Loucy (cell line): ENCODE data around the gene BEAN1.

Source experiments
- H2AFZ ChIP-seq: fragments of 200-600 bp; sonication (generic); 2 replicates; pipeline ENCODE4 v1.6.0; 2016; ENCODE audit warnings: antibody characterized with exemption, mild to moderate bottlenecking, low read length, moderate library complexity
- H3F3A ChIP-seq: fragments of 200-600 bp; 2 replicates; pipeline ENCODE4 v1.6.0; 2016; ENCODE audit warnings: antibody characterized with exemption, low read depth, mild to moderate bottlenecking
- H3K27me3 ChIP-seq: fragments of 200-600 bp; sonication (generic); 2 replicates; pipeline ENCODE4 v1.6.1; 2014; ENCODE audit warnings: low read length, mild to moderate bottlenecking; ENCODE audit not compliant: insufficient read depth, poor library complexity, severe bottlenecking
- H3K36me3 ChIP-seq: fragments of 200-600 bp; sonication (generic); 2 replicates; pipeline ENCODE4 v1.6.1; 2016; ENCODE audit warnings: low read length; ENCODE audit not compliant: insufficient read depth
- H3K4me1 ChIP-seq: fragments of 200-600 bp; sonication (generic); 2 replicates; pipeline ENCODE4 v1.5.1; 2014; ENCODE audit warnings: low read length, mild to moderate bottlenecking; ENCODE audit not compliant: insufficient read depth, poor library complexity, severe bottlenecking
- H3K4me2 ChIP-seq: fragments of 200-600 bp; sonication (generic); 2 replicates; pipeline ENCODE4 v1.6.0; 2014; ENCODE audit warnings: antibody characterized with exemption, low read length, low read depth, mild to moderate bottlenecking; ENCODE audit not compliant: poor library complexity, severe bottlenecking
- H3K4me3 ChIP-seq: fragments of 200-600 bp; sonication (generic); 2 replicates; pipeline ENCODE4 v1.5.1; 2014; ENCODE audit warnings: low read length, mild to moderate bottlenecking, mixed read lengths; ENCODE audit not compliant: poor library complexity, severe bottlenecking
- H3K79me2 ChIP-seq: fragments of 200-600 bp; sonication (generic); 2 replicates; pipeline ENCODE4 v1.6.1; 2014; ENCODE audit warnings: low read length; ENCODE audit not compliant: insufficient read depth
- H3K9ac ChIP-seq: fragments of 200-600 bp; sonication (generic); 2 replicates; pipeline ENCODE4 v1.6.0; 2014; ENCODE audit warnings: mild to moderate bottlenecking, low read depth, low read length, moderate library complexity; ENCODE audit not compliant: poor library complexity, severe bottlenecking
- H3K9me2 ChIP-seq: fragments of 200-600 bp; sonication (generic); replicated peaks from 2 replicates; pipeline ENCODE4 v1.6.1; 2016; ENCODE audit warnings: low read depth, low read length, mixed read lengths
- H3K9me3 ChIP-seq: fragments of 200-600 bp; sonication (generic); 2 replicates; pipeline ENCODE4 v1.6.1; 2014; ENCODE audit warnings: mild to moderate bottlenecking, antibody characterized with exemption, low read length, low read depth; ENCODE audit not compliant: insufficient read depth
- H4K20me1 ChIP-seq: fragments of 200-600 bp; sonication (generic); 2 replicates; pipeline ENCODE4 v1.6.0; 2014; ENCODE audit warnings: antibody characterized with exemption, low read length, mild to moderate bottlenecking; ENCODE audit not compliant: insufficient read depth, poor library complexity, severe bottlenecking
- CTCF ChIP-seq: fragments of 200-600 bp; sonication (generic); conservative IDR thresholded peaks from 2 replicates; pipeline ENCODE4 v1.5.1; 2014; ENCODE audit warnings: mild to moderate bottlenecking, antibody characterized with exemption, low read length
- EZH2phosphoT487 ChIP-seq: fragments of 200-600 bp; IDR thresholded peaks from 2 replicates; pipeline ENCODE4 v1.6.1; 2018; ENCODE audit warnings: antibody characterized with exemption, mild to moderate bottlenecking, moderate library complexity, borderline replicate concordance

BEAN1 gene

GRCh38 chr16:66379571-66379941 is 47.5 kb upstream of the BEAN1 start:
- Histone ChIP-seq H3F3A (no peaks in the 10 kb centered on the region), H3K4me2 (no peak overlapping the region), H3K4me3 (no peak overlapping the region)

GRCh38 chr16:66380421-66380820 is 46.7 kb upstream of the BEAN1 start:
- H3F3A ChIP-seq = no peaks in the 10 kb centered on the region
- H3K9me2 ChIP-seq = no peaks in the 10 kb centered on the region
- H3K36me3 ChIP-seq = no peaks in the 10 kb centered on the region
- no peak overlapping the region for H3K9ac ChIP-seq
- TF ChIP-seq EZH2phosphoT487 (no peak), CTCF (no peak)
- H3K4me2 ChIP-seq = no peak overlapping the region
- H3K9me3 ChIP-seq = no peaks in the 10 kb centered on the region
- no peak overlapping the region for H3K4me3 ChIP-seq
- H4K20me1 ChIP-seq = no peaks in the 10 kb centered on the region
- no peaks in the 10 kb centered on the region for H3K79me2 ChIP-seq
- H3K4me1 ChIP-seq = no peaks in the 10 kb centered on the region
- H3K27me3 ChIP-seq = no peaks in the 10 kb centered on the region
- no peak overlapping the region for H2AFZ ChIP-seq

More at GRCh38 chr16:66379571-66379941, 47.5 kb upstream of the BEAN1 start:
- Histone ChIP-seq H3K36me3 (no peaks in the 10 kb centered on the region), H3K27me3 (no peaks in the 10 kb centered on the region), H3K9me2 (no peaks in the 10 kb centered on the region), H4K20me1 (no peaks in the 10 kb centered on the region), H3K9me3 (no peaks in the 10 kb centered on the region), H2AFZ (no peak overlapping the region), H3K9ac (no peak overlapping the region), H3K79me2 (no peaks in the 10 kb centered on the region), H3K4me1 (no peaks in the 10 kb centered on the region)
- TF ChIP-seq EZH2phosphoT487 = no peak

- H3K4me1 ChIP-seq = no peaks in the 10 kb centered on the region
- TF ChIP-seq EZH2phosphoT487 = no peak
- TF ChIP-seq CTCF = no peak
- H3K27me3 ChIP-seq = no peaks in the 10 kb centered on the region
- H4K20me1 ChIP-seq = no peaks in the 10 kb centered on the region
- H3K9me2 ChIP-seq = no peaks in the 10 kb centered on the region
- no peaks in the 10 kb centered on the region for H3K79me2 ChIP-seq
- H2AFZ ChIP-seq = no peak overlapping the region
- H3K36me3 ChIP-seq = no peaks in the 10 kb centered on the region
- no peak overlapping the region for H3K4me3 ChIP-seq
- no peak overlapping the region for H3K4me2 ChIP-seq
- no peak overlapping the region for H3K9ac ChIP-seq
- no peaks in the 10 kb centered on the region for H3F3A ChIP-seq
- H3K9me3 ChIP-seq = no peaks in the 10 kb centered on the region
Measured at GRCh38 chr16:66381585-66382170, 45.4 kb upstream of the BEAN1 start.
